HG02981 (cell line): ENCODE results near the gene SOX10.

ENCODE experiments used
- ATAC-seq: cut with Tn5 transposase; IDR thresholded peaks from one replicate; pipeline ENCODE4 v1.9.1; 2021; ENCODE audit warnings: mild to moderate bottlenecking, moderate library complexity; ENCODE audit not compliant: unreplicated experiment

Gene SOX10

GRCh38 chr22:37983860-37984791, at the start of gene SOX10:
SOX10 (minus strand) TSS chr22:37984555; CDS start chr22:37983784, 771 bp downstream.
- no peak for ATAC-seq

- ATAC-seq: no peak
Measured at GRCh38 chr22:38033522-38034277, 49.3 kb upstream of the SOX10 start.

GRCh38 chr22:38032681-38033521, 48.5 kb upstream of the SOX10 start:
- ATAC-seq: no peak

GRCh38 chr22:38031491-38031890, 47.1 kb upstream of the SOX10 start:
- ATAC-seq: no peak

- no peak for ATAC-seq
Measured at GRCh38 chr22:38030311-38031133, 46.2 kb upstream of the SOX10 start.

- no peak for ATAC-seq
Measured at GRCh38 chr22:38029901-38030300, 45.5 kb upstream of the SOX10 start.

GRCh38 chr22:38029370-38029769, 45.0 kb upstream of the SOX10 start:
- ATAC-seq: no peak

- ATAC-seq: no peak
Measured at GRCh38 chr22:38028344-38029130, 44.2 kb upstream of the SOX10 start.

GRCh38 chr22:38027487-38027886, 43.1 kb upstream of the SOX10 start:
- no peak for ATAC-seq

GRCh38 chr22:38026130-38027111, 42.1 kb upstream of the SOX10 start:
- no peak for ATAC-seq

- no peak for ATAC-seq
Measured at GRCh38 chr22:38025514-38025913, 41.2 kb upstream of the SOX10 start.

- no peak for ATAC-seq
Measured at GRCh38 chr22:38023045-38023444, 38.7 kb upstream of the SOX10 start.

GRCh38 chr22:38021206-38021605, 36.9 kb upstream of the SOX10 start:
- no peak for ATAC-seq

- no peak for ATAC-seq
Measured at GRCh38 chr22:38018938-38019827, 34.8 kb upstream of the SOX10 start.

GRCh38 chr22:38017939-38018885, 33.9 kb upstream of the SOX10 start:
- no peak for ATAC-seq

GRCh38 chr22:38017272-38017920, 33.0 kb upstream of the SOX10 start:
- ATAC-seq: no peak
